ENCODE data around the gene SEMA7A.

GRCh38 chr15:74399100-74399499, 34.7 kb downstream of the SEMA7A start:
- TF ChIP-seq RAD21 (IDR thresholded peaks at IDR 0.05; ENCODE audit: low read depth) (no peak), REST (IDR thresholded peaks at IDR 0.05; ENCODE audit: low read depth) (no peak), EP300 (IDR thresholded peaks at IDR 0.05; ENCODE audit: borderline replicate concordance) (no peak)

Measured in Ishikawa (cell line).